Caco-2 (cell line): Measurements from ENCODE around the gene UNC5A. TPM values are rescaled to one million over a fixed set of nuclear protein-coding genes. Genes with fewer than 3 reads are reported as not detected.

Experiments used
- BruUV-seq: library from RNA; stranded (reverse); fragments of 400-500 nt; replicated peaks from 2 replicates; lab custom pipeline; 2021; lab: Mats Ljungman, UMichigan
- CTCF ChIA-PET: fragments of 300-600 bp; sonication (Branson Sonifier 250); formaldehyde crosslinking; loops from one replicate; lab custom pipeline; 2022; ENCODE audit warnings: antibody characterized with exemption; lab: Charles Lee
- POLR2A ChIA-PET: fragments of 300-600 bp; sonication (Branson Sonifier 250); formaldehyde crosslinking; loops from one replicate; lab custom pipeline; 2022; ENCODE audit warnings: antibody characterized with exemption; lab: Charles Lee
- DNase-seq, 2 experiments: peaks; one replicate each; pipeline versions ENCODE4 v3.0.0 to v3.0.0-alpha.2; 2020 to 2022
- H3K27me3 ChIP-seq: replicated peaks from 2 replicates; pipeline ENCODE4 v1.6.0; 2011; ENCODE audit warnings: low read length; ENCODE audit not compliant: control insufficient read depth, insufficient read depth
- H3K36me3 ChIP-seq: 2 replicates; pipeline ENCODE4 v1.5.1; 2011; ENCODE audit warnings: low read length; ENCODE audit not compliant: control insufficient read depth, insufficient read depth
- H3K4me1 ChIP-seq: fragments of 250-450 bp; sonication (Bioruptor Pico); 2 replicates; pipeline ENCODE4 v1.5.1; 2020; ENCODE audit warnings: mild to moderate bottlenecking
- H3K4me3 ChIP-seq: 2 replicates; pipeline ENCODE4 v1.5.1; 2011; ENCODE audit warnings: low read depth, mild to moderate bottlenecking, control low read depth, low read length
- H3K9me3 ChIP-seq: fragments of 250-450 bp; sonication (Bioruptor Pico); 2 replicates; pipeline ENCODE4 v1.5.1; 2020; ENCODE audit warnings: mild to moderate bottlenecking, moderate library complexity
- H3K27ac Mint-ChIP-seq: one replicate; pipeline ENCODE4 v1.8.0; 2022; ENCODE audit warnings: mixed read lengths; ENCODE audit not compliant: unreplicated experiment
- H3K27me3 Mint-ChIP-seq: one replicate; pipeline ENCODE4 v1.8.0; 2022; ENCODE audit warnings: mixed read lengths; ENCODE audit not compliant: insufficient read depth, unreplicated experiment
- H3K36me3 Mint-ChIP-seq: one replicate; pipeline ENCODE4 v1.8.0; 2022; ENCODE audit warnings: mild to moderate bottlenecking, mixed read lengths; ENCODE audit not compliant: insufficient read depth, unreplicated experiment
- H3K4me1 Mint-ChIP-seq: one replicate; pipeline ENCODE4 v1.8.0; 2022; ENCODE audit warnings: low read depth, mixed read lengths; ENCODE audit not compliant: unreplicated experiment
- H3K4me3 Mint-ChIP-seq: one replicate; pipeline ENCODE4 v1.8.0; 2022; ENCODE audit warnings: mild to moderate bottlenecking, moderate library complexity, mixed read lengths; ENCODE audit not compliant: unreplicated experiment
- H3K9me3 Mint-ChIP-seq: one replicate; pipeline ENCODE4 v1.8.0; 2022; ENCODE audit warnings: mixed read lengths; ENCODE audit not compliant: unreplicated experiment
- intact Hi-C: fragments of 100-400 bp; cut with micrococcal nuclease; formaldehyde crosslinking; loops from one replicate; pipeline ENCODE4 v1.10.0; 2022; ENCODE audit not compliant: unreplicated experiment
- total RNA-seq: library from RNA; stranded (reverse); gene quantifications from 2 replicates; pipeline ENCODE4 v1.2.3, GENCODE V29; 2022
- TF ChIP-seq, protein P1 (sequence below), 2 experiments: fragments of 200-600 bp in 1 of 2; IDR thresholded peaks; 1 replicate in 1 of 2; 2 replicates in 1 of 2; pipeline versions ENCODE4 v1.5.1 to v1.8.0; 2011 to 2022; ENCODE audit warnings: antibody characterized with exemption in 1 of 2, control low read depth in 1 of 2, inconsistent platforms in 1 of 2, low read depth in 1 of 2, low read length in 1 of 2, mild to moderate bottlenecking in 1 of 2, moderate library complexity in 1 of 2; ENCODE audit not compliant: insufficient read depth in 1 of 2, severe bottlenecking in 1 of 2, unreplicated experiment in 1 of 2

UNC5A gene
- total RNA-seq, 1 experiment from 2014 or later, result not detected

- CTCF ChIA-PET, result no interaction called here
Observed at GRCh38 chr5:176793736-176794135, 16.6 kb upstream of the UNC5A start.

GRCh38 chr5:176794509-176794908 lies 15.8 kb upstream of the UNC5A start:
- intact Hi-C loops, result no loop called here
- no TSS peak for BruUV-seq
- POLR2A ChIA-PET, result no interaction called here
- CTCF ChIA-PET, result no interaction called here
- TF ChIP-seq, protein P1, sequence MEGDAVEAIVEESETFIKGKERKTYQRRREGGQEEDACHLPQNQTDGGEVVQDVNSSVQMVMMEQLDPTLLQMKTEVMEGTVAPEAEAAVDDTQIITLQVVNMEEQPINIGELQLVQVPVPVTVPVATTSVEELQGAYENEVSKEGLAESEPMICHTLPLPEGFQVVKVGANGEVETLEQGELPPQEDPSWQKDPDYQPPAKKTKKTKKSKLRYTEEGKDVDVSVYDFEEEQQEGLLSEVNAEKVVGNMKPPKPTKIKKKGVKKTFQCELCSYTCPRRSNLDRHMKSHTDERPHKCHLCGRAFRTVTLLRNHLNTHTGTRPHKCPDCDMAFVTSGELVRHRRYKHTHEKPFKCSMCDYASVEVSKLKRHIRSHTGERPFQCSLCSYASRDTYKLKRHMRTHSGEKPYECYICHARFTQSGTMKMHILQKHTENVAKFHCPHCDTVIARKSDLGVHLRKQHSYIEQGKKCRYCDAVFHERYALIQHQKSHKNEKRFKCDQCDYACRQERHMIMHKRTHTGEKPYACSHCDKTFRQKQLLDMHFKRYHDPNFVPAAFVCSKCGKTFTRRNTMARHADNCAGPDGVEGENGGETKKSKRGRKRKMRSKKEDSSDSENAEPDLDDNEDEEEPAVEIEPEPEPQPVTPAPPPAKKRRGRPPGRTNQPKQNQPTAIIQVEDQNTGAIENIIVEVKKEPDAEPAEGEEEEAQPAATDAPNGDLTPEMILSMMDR (IDR thresholded peaks at IDR 0.05; ENCODE audit: insufficient read depth in 1 of 2, low read depth in 1 of 2, low read length in 1 of 2, severe bottlenecking in 1 of 2, unreplicated experiment in 1 of 2), result no peak
- H3K36me3 ChIP-seq, result no peaks in the 10 kb centered on the region
- no peak for DNase-seq
- H3K27me3 ChIP-seq, result no peaks in the 10 kb centered on the region
- no peaks in the 10 kb centered on the region for H3K4me1 ChIP-seq
- no peaks in the 10 kb centered on the region for H3K36me3 Mint-ChIP-seq
- H3K4me3 Mint-ChIP-seq, result no peak overlapping the region
- no peak overlapping the region for H3K27ac Mint-ChIP-seq
- H3K9me3 ChIP-seq, result no peaks in the 10 kb centered on the region
- peaks cover 23% of the 10 kb centered on the region for H3K27me3 Mint-ChIP-seq
- H3K4me3 ChIP-seq, result no peak overlapping the region
- no peaks in the 10 kb centered on the region for H3K4me1 Mint-ChIP-seq
- H3K9me3 Mint-ChIP-seq, result no peaks in the 10 kb centered on the region

More at GRCh38 chr5:176793736-176794135, 16.6 kb upstream of the UNC5A start:
- DNase-seq, result no peak
- peaks cover 29% of the 10 kb centered on the region for H3K27me3 Mint-ChIP-seq
- no peaks in the 10 kb centered on the region for H3K36me3 ChIP-seq
- TF ChIP-seq, protein P1 (IDR thresholded peaks at IDR 0.05; ENCODE audit: insufficient read depth in 1 of 2, low read depth in 1 of 2, low read length in 1 of 2, severe bottlenecking in 1 of 2, unreplicated experiment in 1 of 2), result no peak
- no peak overlapping the region for H3K4me3 Mint-ChIP-seq
- H3K9me3 Mint-ChIP-seq, result no peaks in the 10 kb centered on the region
- H3K4me1 ChIP-seq, result no peaks in the 10 kb centered on the region
- POLR2A ChIA-PET, result no interaction called here
- no peaks in the 10 kb centered on the region for H3K36me3 Mint-ChIP-seq
- no peak overlapping the region for H3K27ac Mint-ChIP-seq
- intact Hi-C loops, result no loop called here
- no peaks in the 10 kb centered on the region for H3K27me3 ChIP-seq
- H3K4me1 Mint-ChIP-seq, result no peaks in the 10 kb centered on the region
- no TSS peak for BruUV-seq
- H3K4me3 ChIP-seq, result no peak overlapping the region
- no peaks in the 10 kb centered on the region for H3K9me3 ChIP-seq

DNA sequence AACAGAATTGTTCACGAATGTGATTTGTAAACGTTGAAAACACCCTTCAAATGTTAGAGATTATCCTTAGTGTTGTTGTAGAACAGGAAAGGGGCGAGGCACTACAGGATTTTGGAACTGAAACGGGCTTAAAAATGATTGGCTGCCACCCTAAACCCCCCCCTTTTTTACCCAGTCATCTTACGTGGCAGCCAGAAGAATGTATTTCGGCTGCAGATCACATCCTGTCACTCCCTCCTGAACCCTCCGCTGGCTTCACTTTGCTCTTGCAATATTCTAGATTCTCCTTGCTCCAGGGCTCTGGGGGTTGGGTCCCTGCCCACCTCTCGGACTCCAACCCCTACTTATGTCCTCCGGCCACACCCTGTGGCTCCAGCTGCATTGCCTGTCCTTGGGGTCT lies 13.9 kb upstream of the UNC5A start:
- H3K27me3 Mint-ChIP-seq, result peaks cover 16% of the 10 kb centered on the region
- ChIA-PET CTCF (no interaction called here), POLR2A (no interaction called here)
- no peaks in the 10 kb centered on the region for H3K9me3 Mint-ChIP-seq
- intact Hi-C loops, result no loop called here
- H3K4me3 ChIP-seq, result no peak overlapping the region
- no peaks in the 10 kb centered on the region for H3K27me3 ChIP-seq
- no peak for DNase-seq
- no peaks in the 10 kb centered on the region for H3K9me3 ChIP-seq
- TF ChIP-seq, protein P1 (IDR thresholded peaks at IDR 0.05; ENCODE audit: insufficient read depth in 1 of 2, low read depth in 1 of 2, low read length in 1 of 2, severe bottlenecking in 1 of 2, unreplicated experiment in 1 of 2), result no peak
- H3K4me1 ChIP-seq, result no peaks in the 10 kb centered on the region
- no peaks in the 10 kb centered on the region for H3K36me3 Mint-ChIP-seq
- H3K27ac Mint-ChIP-seq, result no peak overlapping the region
- no peaks in the 10 kb centered on the region for H3K4me1 Mint-ChIP-seq
- BruUV-seq, result no TSS peak
- H3K36me3 ChIP-seq, result no peaks in the 10 kb centered on the region
- no peak overlapping the region for H3K4me3 Mint-ChIP-seq
